ENCODE data around the gene TIE1. TPM values are rescaled to one million over a fixed set of nuclear protein-coding genes. Genes with fewer than 3 reads are reported as not detected.

Gene TIE1
- polyA plus RNA-seq, 3 donors, result 0.16 TPM; not detected in 2

- WGBS (ENCODE audit: insufficient coverage), result 90% methylated on average over 2 of the region's 2 CpGs
- no peak overlapping the region for H3K4me3 ChIP-seq (replicated peaks in 1 of 3; ENCODE audit: low read depth in 2 of 3, low read length in 3 of 3)
- no peak for TF ChIP-seq CTCF (IDR thresholded peaks at IDR 0.05)
- intact Hi-C loops (cut with micrococcal nuclease), result loop anchor here in 1 of 2 donors (5.0 kb wide), 1 partner anchor 33 kb away; the partner anchor contains the start of genes MED8 and SZT2
- H3K9me3 Mint-ChIP-seq, result no peaks in the 10 kb centered on the region
- no peaks in the 10 kb centered on the region for H3K27me3 ChIP-seq (ENCODE audit: control insufficient read depth in 2 of 2, insufficient read depth in 2 of 2, low read length in 2 of 2)
- H3K27me3 Mint-ChIP-seq (ENCODE audit: low read depth in 3 of 3), result peaks cover 0 to 2% (median 2%) of the 10 kb centered on the region in 3 donors
- no peaks in the 10 kb centered on the region for H3K36me3 ChIP-seq (replicated peaks in 1 of 2; ENCODE audit: control insufficient read depth in 1 of 2, insufficient read depth in 2 of 2, low read length in 2 of 2)
- H3K4me1 Mint-ChIP-seq, result peaks cover 25% of the 10 kb centered on the region
- peaks cover 14 to 17% of the 10 kb centered on the region in 2 donors for H3K4me1 ChIP-seq (ENCODE audit: control insufficient read depth in 1 of 2, insufficient read depth in 2 of 2, low read length in 2 of 2)
- H3K27ac ChIP-seq (ENCODE audit: low read depth in 1 of 2, low read length in 2 of 2), result no peak overlapping the region
- peaks cover 4 to 7% of the 10 kb centered on the region in 2 donors for H3K36me3 Mint-ChIP-seq
- H3K9me3 ChIP-seq (replicated peaks in 1 of 2; ENCODE audit: control insufficient read depth in 1 of 2, insufficient read depth in 1 of 2, low read length in 2 of 2), result no peaks in the 10 kb centered on the region
- no peak overlapping the region for H3K9ac ChIP-seq (ENCODE audit: insufficient read depth, low read length, poor library complexity, severe bottlenecking)
- no peak overlapping the region for H2AFZ ChIP-seq (ENCODE audit: insufficient read depth, low read depth, low read length, poor library complexity, severe bottlenecking)
- DNase-seq, result no peak
- H3K4me2 ChIP-seq (replicated peaks; ENCODE audit: extremely low read depth, low read length, poor library complexity, severe bottlenecking), result no peak overlapping the region
- H4K20me1 ChIP-seq (ENCODE audit: insufficient read depth, low read length), result peaks cover 8% of the 10 kb centered on the region
- no peak overlapping the region for H3K4me3 Mint-ChIP-seq
- peaks cover 7% of the 10 kb centered on the region for H3K79me2 ChIP-seq (ENCODE audit: insufficient read depth, low read length)
- H3K27ac Mint-ChIP-seq, result peak overlapping the region in 1 of 7 donors; percentile 68
Observed at GRCh38 chr1:43354471-43354870, 53.7 kb downstream of the TIE1 start.

- H3K79me2 ChIP-seq (ENCODE audit: insufficient read depth, low read length), result peaks cover 11% of the 10 kb centered on the region
- no peak for TF ChIP-seq CTCF (IDR thresholded peaks at IDR 0.05)
- H3K27me3 ChIP-seq (ENCODE audit: control insufficient read depth in 2 of 2, insufficient read depth in 2 of 2, low read length in 2 of 2), result no peaks in the 10 kb centered on the region
- H3K27ac ChIP-seq (ENCODE audit: low read depth in 1 of 2, low read length in 2 of 2), result no peak overlapping the region
- H3K4me2 ChIP-seq (replicated peaks; ENCODE audit: extremely low read depth, low read length, poor library complexity, severe bottlenecking), result no peak overlapping the region
- H4K20me1 ChIP-seq (ENCODE audit: insufficient read depth, low read length), result peaks cover 12% of the 10 kb centered on the region
- no CpG with 5 or more reads among the region's 2 CpGs for WGBS (ENCODE audit: insufficient coverage)
- H3K36me3 ChIP-seq (replicated peaks in 1 of 2; ENCODE audit: control insufficient read depth in 1 of 2, insufficient read depth in 2 of 2, low read length in 2 of 2), result peaks cover 0 to 1% of the 10 kb centered on the region in 2 donors
- H3K9me3 Mint-ChIP-seq, result no peaks in the 10 kb centered on the region
- peaks cover 19 to 21% of the 10 kb centered on the region in 2 donors for H3K4me1 ChIP-seq (ENCODE audit: control insufficient read depth in 1 of 2, insufficient read depth in 2 of 2, low read length in 2 of 2)
- no peak overlapping the region for H3K4me3 Mint-ChIP-seq
- H3K36me3 Mint-ChIP-seq, result peaks cover 4 to 7% of the 10 kb centered on the region in 2 donors
- H3K4me1 Mint-ChIP-seq, result peaks cover 25% of the 10 kb centered on the region
- H3K9ac ChIP-seq (ENCODE audit: insufficient read depth, low read length, poor library complexity, severe bottlenecking), result no peak overlapping the region
- intact Hi-C loops (cut with micrococcal nuclease), result loop anchor here (5.0 kb wide), 2 partner anchors 32 to 37 kb away; partner anchors contain the start of genes MED8 (in 1 of the 2) and SZT2 (in 1 of the 2)
- H3K9me3 ChIP-seq (replicated peaks in 1 of 2; ENCODE audit: control insufficient read depth in 1 of 2, insufficient read depth in 1 of 2, low read length in 2 of 2), result no peaks in the 10 kb centered on the region
- H3K27me3 Mint-ChIP-seq (ENCODE audit: low read depth in 3 of 3), result peaks cover 0 to 2% (median 0%) of the 10 kb centered on the region in 3 donors
- H3K27ac Mint-ChIP-seq, result peak overlapping the region in 1 of 7 donors; percentile 68
- no peak overlapping the region for H3K4me3 ChIP-seq (replicated peaks in 1 of 3; ENCODE audit: low read depth in 2 of 3, low read length in 3 of 3)
- no peak for DNase-seq
- H2AFZ ChIP-seq (ENCODE audit: insufficient read depth, low read depth, low read length, poor library complexity, severe bottlenecking), result no peak overlapping the region
Observed at GRCh38 chr1:43354936-43355335, 54.2 kb downstream of the TIE1 start.

All from CD14-positive monocyte (primary cell).